ENCODE measurements around the gene TRIO. TPM values are rescaled to one million over a fixed set of nuclear protein-coding genes. Genes with fewer than 3 reads are reported as not detected.
"Not testable (repeated sequence)": the region's sequence is repeated elsewhere in the genome, so short reads cannot be mapped to it uniquely, and the experiment has no call there.

TRIO gene
- total RNA-seq, 1 donor from 2014 or later, result 57.0 TPM

DNA sequence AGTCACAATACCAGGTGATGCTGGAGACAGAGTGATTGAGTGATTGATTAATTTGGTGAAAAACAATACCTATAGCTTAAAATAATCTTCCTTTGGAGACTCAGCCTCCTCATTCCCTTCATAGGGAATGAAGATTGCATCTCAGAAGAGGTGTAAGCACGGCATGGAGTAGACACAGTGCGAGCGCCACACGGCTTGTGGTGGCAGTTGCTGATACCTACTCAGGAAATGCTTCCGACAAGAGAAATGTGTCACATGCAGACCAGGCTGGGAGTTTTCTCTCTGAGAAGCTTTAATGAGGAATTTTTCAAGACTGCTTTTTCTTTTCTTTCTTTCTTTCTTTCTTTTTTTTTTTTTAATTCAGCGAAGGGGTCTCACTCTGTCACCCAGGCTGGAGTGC, 226.6 kb downstream of the TRIO start:
- ATAC-seq (no peak), DNase-seq (no peak)
- intact Hi-C loops (cut with micrococcal nuclease), result no loop called here

DNA sequence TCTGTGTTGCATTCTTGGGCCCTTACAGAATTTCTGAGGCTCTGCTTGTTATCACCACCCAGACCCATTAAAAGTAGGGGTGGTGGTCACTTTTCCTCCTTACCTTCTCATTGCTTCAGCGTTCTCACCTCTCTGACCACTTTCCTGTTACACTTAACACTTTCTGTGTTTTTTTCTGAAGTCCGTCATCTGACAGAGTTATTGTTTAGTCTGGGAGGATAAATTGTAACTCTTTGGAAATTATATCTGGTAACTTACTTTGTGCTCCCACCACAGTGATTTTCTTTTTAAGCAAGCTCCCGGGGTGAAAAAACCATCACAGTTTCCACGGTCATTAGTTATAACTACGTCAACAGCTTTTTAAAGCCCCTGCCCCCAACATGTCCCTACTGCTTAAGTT, 227.2 kb downstream of the TRIO start:
- intact Hi-C loops (cut with micrococcal nuclease), result no loop called here
- no peak for DNase-seq
- ATAC-seq, result no peak

DNA sequence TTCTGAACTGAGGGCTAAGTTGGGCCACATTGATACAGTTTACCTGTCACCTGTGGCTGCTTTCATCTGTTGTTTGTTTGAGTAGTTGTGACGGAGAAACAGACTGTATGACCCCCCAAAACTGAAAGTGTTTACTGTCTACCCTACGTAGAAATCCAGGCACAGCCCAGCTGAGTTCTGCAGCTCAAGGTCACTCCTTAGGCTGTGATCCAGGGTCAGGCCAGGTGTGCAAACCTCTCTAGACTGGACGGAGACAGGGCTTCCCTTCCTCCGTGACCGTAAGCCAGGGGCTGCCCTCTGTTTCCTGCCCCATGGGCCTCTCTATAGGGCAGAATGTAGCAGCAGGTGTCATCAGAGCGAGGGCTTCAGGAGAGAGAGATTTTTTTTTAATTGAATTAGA, 230.5 kb downstream of the TRIO start:
- intact Hi-C loops (cut with micrococcal nuclease), result no loop called here
- ATAC-seq (peak; percentile 39), DNase-seq (no peak)

DNA sequence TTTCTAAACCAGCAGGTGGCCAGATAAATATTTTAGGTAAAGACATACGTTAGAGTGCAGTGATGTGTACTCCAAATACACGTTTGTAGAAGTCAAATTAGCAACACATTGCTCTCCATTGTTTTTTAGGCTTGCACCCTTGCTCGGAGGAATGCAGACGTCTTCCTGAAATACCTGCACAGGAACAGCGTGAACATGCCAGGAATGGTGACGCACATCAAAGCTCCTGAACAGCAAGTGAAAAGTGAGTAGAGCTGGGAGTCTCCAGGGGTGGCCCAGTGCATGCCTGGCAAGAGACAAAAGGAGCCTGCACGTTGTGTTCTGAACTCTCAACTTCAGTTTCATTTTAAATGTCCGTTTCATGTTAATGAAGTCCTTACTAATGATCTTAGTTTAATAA, 231.0 kb downstream of the TRIO start:
- intact Hi-C loops (cut with micrococcal nuclease), result no loop called here
- no peak for DNase-seq
- ATAC-seq, result peak; percentile 41

DNA sequence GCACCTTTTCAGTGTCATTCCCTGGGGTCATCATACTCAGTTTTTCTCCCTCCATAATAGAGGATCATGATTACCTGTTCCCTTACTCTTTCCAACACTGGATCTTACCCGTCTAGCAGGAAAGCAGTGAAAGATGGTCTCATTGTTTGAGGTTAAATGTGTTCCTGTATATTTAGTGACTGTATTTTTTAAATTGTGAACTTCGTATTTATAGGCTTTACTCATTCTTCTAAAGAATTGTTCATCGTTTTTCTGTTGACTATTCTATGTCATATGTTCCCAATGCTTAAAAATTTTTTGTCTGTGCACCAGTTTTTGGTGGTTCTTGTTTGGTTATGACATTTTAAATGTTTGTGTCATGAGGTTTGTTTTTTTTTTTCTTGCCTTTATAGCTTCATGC, 233.6 kb downstream of the TRIO start:
- ATAC-seq, result no peak
- intact Hi-C loops (cut with micrococcal nuclease), result no loop called here
- DNase-seq, result no peak

DNA sequence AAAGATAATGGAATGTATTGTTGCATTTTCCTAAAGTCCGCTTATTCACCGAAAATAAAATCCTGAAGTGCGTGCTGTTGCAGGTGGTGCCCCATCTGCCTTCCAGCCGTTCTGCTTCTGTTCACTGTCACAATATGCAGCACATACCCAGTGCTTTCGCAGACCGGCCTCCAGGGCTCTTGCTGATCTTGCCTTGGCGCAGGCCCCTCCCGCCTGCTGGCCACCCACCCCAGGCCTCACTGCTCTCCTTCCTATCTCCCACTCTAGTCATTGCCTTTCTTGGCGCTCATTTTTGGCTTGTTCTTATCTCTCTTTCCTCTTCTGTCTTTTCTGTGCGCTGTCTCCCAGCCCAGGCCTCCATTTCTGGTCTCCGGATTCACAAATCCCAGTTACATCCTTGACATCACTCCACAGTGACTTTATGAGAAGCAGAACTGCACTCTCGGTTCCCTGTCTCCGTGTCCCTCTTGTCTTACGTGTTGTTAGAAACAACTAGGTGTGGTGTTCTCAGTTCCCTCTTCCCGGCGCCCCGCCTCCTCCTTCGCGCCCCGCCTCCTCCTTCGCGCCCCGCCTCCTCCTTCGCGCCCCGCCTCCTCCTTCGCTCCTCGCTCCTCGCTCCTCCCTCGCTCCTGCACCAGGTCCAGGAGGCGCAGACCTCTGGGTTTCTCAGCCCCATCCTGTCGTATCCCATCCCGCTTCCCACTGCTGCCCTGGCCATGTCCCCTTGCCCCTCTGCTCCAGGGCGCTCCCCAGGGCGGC, 236.8 kb downstream of the TRIO start:
- intact Hi-C loops (cut with micrococcal nuclease), result no loop called here
- no peak for ATAC-seq
- no peak for DNase-seq

DNA sequence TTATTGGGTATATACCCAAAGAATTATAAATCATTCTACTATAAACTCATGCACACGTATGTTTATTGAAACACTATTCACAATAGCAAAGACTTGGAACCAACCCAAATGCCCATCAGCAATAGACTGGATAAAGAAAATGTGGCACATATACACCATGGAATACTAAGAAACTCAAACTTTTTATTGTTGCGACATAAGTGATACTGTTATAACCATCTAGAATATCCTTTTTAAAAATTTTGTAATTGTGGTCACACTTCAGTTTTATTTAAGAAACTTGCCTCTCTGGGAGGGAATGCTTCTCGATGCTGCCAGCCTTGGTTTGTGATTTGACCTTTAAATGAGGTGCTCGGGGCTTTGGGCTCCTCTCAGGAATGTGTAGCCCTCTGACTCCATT, 237.6 kb downstream of the TRIO start:
- intact Hi-C loops (cut with micrococcal nuclease), result no loop called here
- DNase-seq (no peak), ATAC-seq (no peak)

DNA sequence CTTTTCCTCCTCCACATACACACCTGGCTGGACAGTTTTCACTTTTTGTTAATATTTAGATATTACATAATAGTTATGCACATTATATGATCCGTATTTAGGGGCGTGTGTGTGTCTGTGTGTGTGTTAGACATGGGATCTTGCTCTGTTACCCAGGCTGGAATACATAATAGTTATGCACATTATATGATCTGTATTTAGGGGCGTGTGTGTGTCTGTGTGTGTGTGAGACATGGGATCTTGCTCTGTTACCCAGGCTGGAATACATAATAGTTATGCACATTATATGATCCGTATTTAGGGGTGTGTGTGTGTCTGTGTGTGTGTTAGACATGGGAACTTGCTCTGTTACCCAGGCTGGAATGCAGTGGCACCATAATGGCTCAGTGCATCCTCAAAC, 239.5 kb downstream of the TRIO start:
- no peak for ATAC-seq
- intact Hi-C loops (cut with micrococcal nuclease), result no loop called here
- DNase-seq, result no peak

DNA sequence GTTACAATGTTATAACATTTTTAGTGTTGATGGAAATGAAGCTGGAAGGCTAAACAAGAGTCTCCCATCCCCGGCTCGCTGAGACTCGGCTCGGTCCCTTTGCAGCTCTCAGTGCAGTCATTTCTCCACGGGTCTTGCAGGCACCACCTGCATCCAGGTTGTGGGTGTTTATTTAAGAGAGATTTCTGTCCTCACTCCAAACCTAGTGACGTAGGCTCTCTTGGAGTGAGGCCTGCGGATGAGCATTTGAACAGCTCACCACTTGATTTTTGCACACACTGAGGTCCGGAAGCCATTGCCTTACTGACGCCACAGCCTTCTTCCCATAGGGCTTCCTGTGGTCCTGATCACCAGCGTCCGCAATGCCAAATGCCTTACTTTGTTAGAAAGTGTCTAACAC, 240.8 kb downstream of the TRIO start:
- intact Hi-C loops (cut with micrococcal nuclease), result no loop called here
- DNase-seq, result no peak
- no peak for ATAC-seq

DNA sequence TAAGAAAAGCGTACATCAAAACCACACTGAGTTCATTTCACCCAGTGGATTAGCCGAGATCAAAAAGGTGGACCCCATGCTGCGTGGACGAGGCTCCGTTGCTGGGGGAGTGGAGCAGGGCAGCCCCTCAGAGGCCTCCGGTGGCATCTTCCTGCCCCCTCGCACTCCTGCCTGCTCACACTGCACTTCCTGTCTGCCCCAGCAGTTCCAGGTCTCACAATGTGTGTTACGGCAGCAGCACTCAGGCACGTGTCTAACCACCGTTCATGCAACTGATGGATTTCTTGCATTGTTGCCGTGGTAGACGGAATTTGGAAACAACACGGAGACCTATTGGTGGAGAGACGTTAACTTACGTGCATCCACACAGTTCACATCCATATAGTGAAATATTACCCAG, 241.9 kb downstream of the TRIO start:
- no peak for DNase-seq
- intact Hi-C loops (cut with micrococcal nuclease), result no loop called here
- ATAC-seq, result no peak

DNA sequence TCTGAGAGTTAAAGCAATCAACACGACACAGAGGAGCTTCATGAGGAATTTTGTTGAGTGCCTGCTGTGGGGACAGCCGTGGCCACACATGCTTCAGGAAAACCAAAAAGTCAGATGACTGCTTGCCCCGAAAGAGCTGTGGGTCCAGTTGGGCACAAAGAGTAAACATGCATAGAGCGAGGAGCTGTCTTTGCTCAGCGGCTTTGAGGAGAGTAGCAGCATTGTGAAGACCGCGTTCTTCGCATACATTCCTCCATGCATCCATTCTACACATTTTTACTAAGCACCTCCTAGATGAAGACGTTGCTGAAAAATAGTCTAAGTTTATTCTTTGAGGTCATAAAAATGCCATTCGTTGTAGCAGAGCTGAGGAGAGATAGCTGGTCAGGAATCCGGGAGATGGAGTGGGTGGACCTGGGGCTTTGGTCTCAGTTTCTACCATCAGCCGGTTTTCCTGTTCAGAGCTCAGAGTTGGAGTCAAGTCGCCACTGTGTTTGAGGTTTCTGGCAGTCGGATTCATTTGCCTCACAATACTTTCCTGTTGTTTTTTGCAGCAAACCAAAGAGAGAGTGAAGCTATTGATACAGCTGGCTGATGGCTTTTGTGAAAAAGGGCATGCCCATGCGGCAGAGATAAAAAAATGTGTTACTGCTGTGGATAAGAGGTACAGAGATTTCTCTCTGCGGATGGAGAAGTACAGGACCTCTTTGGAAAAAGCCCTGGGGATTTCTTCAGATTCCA, 243.9 kb downstream of the TRIO start:
- ATAC-seq, result no peak
- intact Hi-C loops (cut with micrococcal nuclease), result no loop called here

DNA sequence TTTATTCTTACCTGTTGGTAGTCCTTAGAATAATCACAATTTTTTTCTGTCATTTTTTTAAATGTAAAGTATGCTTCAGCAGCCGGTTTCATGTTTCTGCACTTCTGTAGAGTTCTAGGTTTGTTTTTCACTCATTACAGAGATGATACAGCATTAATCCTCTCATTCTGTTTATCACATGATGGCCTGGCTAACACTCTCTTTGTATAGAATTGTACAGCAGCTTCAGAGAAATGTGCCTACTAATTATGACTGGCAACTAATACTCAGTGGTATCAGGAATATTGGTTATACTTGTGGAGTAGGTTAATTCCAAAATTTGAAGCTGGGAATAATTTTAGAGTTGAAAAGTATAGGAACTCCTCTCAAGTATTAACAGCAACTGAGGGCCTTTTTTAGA, 245.6 kb downstream of the TRIO start:
- intact Hi-C loops (cut with micrococcal nuclease), result no loop called here
- ATAC-seq (no peak), DNase-seq (no peak)

More for the DNA sequence above, 243.9 kb downstream of the TRIO start:
- no peak for DNase-seq

DNA sequence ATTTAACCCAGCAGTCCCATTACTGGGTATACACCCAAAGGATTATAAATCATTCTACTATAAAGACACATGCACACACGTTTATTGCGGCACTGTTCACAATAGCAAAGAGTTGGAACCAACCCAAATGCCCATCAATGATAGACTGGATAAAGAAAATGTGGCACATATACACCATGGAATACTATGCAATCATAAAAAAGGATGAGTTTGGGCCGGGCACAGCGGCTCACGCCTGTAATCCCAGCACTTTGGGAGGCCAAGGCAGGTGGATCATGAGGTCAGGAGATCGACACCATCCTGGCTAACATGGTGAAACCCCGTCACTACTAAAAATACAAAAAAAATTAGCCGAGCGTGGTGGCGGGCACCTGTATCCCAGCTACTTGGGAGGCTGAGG, 249.4 kb downstream of the TRIO start:
- ATAC-seq; DNase-seq; intact Hi-C loops (cut with micrococcal nuclease): not testable (repeated sequence)

DNA sequence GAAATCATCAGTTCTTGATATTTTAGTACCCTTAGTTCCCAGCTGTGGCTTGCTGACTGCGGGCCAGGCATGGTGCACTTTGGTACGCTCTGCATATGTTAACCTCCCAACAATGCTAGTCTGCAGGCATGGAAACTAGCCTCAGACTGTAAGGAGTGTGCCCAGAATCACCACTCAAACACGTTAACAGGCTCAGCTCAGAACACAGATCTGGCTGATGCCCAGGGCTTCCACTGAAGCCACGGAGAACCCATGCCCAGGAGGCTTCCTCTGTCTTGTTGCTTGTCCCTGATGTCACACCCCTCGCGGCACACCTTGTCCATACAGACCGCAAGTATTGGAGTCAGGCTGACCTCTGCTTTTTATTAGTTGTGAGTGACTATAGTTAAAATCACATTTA, 251.2 kb downstream of the TRIO start:
- intact Hi-C loops (cut with micrococcal nuclease), result no loop called here
- peak; percentile 73 for DNase-seq
- ATAC-seq, result peak; percentile 97

DNA sequence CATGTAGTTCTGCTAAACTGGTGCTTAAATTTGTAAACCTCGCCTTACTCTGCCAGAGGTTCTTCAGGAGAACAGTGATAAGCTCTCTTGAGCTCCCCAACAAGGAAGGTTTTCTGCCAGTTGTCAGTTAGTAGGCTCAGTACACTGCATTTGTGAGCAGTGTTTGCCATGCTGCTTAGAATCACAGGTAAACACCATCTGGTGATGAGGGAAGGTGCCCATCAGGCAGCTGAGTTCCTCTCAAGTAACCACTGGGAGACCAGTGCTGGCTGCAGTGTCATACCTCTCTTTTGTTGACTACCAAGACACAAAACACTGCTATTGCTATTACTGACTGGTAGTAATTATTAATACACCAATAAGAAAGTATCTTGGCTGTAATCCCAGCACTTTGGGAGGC, 252.3 kb downstream of the TRIO start:
- ATAC-seq (no peak), DNase-seq (no peak)
- intact Hi-C loops (cut with micrococcal nuclease), result no loop called here

DNA sequence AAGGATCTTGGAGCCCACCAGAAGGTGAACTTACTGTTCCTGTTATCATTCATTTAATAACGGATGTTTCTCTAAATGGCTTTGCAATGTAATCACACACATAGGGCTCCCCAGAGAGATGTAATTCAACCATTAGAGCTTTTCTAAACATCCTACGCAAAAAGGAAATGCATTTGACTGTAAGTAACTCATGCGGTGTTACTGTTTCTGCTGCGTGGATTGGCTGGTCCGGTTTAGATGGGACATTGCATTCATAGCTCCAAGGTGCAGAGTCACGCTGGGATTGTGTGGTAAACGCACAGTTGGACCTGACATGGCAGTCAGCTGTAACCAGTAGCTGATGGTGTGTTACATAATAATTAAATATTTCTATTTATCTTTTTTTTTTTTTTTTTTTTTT, 252.9 kb downstream of the TRIO start:
- ATAC-seq (no peak), DNase-seq (no peak)
- intact Hi-C loops (cut with micrococcal nuclease), result no loop called here

DNA sequence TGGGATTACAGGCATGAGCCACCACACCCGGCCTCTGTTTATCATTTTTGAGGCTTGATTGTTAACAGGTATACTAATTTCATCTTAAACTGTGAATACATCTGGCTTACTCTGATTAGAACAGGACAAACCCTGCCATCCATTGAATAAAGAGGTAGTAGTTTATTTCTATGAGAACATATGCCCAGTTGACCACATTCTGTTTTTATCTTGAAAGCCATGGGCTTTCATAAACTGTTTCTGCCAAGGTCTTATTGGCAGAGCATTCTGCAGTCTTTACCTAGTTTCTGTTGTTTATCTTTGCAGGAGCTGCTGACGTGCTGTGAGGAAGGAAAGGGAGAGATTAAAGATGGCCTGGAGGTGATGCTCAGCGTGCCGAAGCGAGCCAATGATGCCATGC, 253.6 kb downstream of the TRIO start:
- ATAC-seq, result no peak
- intact Hi-C loops (cut with micrococcal nuclease), result no loop called here
- DNase-seq, result no peak

DNA sequence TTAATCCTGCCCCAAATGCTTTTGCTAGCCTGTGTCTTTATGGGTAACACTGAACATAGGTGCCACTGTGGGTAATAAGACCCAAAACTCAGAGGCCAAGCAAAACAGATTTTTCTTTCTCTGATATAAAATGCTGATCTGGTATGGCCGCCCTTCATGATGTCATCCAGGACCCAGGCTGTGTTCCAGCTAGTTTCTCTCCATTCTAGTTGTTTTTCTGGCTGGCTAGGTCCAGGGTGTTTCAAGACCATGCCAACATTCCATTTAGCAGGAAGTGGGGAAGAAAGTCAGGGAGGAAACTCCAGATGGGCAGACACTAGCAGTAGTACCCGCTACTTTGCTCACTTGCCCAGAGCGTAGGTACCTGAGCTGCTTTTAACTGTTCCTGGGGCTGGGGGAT, 254.6 kb downstream of the TRIO start:
- ATAC-seq (peak; percentile 4), DNase-seq (no peak)
- intact Hi-C loops (cut with micrococcal nuclease), result no loop called here

DNA sequence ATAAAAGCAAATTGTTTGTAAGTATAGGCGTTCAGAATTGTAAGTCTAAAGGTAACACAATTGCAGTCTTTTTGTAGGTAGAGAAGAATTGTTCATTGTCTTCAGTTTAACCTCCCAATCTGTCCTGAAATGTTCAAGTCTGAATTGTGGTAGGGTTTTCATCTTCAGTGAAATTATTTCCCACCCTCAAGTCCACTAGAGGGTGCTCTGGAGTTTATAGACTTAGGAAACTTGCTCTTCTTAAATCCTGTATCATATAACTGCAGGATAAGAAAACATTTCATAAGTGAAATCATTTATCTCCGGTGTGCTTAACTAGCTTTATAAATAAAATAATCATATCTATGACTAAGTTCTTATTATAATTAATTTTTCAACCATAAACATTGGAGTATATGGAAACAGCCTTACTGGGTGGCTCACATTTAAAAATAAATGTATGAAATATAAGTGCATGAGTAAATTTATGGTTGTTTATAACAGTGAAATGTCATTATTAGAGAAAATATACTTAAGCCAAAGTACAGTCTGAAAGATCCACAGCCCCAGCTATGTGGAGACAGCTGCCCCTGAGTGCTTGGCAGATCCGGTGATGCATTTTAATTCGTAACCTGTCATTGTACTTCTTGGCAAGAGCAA, 256.0 kb downstream of the TRIO start:
- peak; percentile 39 for ATAC-seq
- intact Hi-C loops (cut with micrococcal nuclease), result no loop called here
- DNase-seq, result no peak

DNA sequence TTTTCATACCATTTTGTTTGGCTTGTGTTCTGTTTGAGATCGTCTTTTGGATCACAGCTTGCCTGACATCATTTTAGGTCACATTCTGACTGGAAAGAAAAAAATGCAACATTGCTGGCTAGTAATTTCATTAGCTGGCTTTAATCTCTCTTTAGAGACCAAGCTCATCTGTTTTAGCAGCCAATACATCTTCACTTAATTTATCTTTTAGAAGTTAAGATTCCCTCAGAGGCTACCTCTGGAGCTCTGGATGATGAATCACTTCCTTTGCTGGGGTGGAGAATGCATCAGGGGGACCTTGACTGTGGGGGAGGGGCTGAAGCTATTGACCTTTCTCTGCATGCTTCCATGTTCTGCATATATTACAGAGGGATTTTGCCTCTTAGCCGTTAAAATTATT, 256.9 kb downstream of the TRIO start:
- intact Hi-C loops (cut with micrococcal nuclease), result no loop called here

DNA sequence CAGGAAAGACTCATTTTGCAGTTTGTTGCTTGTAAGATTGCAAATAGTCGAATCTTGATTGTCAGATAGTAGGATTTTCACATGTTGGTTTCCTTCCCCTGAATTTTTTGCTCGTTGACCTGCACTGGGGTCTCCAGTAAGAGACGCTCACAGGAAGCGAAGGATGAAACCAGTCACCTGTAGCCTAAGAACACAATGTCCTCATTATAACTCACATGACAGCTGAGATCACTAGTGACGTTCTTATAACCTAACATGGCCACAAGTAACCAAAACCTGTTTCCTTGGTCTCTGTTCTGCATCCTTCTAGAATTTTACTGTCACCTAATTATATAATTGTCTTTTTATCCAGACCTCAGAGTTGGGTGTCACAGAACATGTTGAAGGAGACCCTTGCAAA, 257.5 kb downstream of the TRIO start:
- intact Hi-C loops (cut with micrococcal nuclease), result no loop called here
- ATAC-seq, result no peak
- no peak for DNase-seq

More for the DNA sequence above, 256.9 kb downstream of the TRIO start:
- DNase-seq (no peak), ATAC-seq (peak; percentile 69)

Data from left ventricle myocardium superior (tissue), 1 donor.